HepG2 (cell line): ENCODE data around the gene CDNF. TPM values are rescaled to one million over a fixed set of nuclear protein-coding genes. Genes with fewer than 3 reads are reported as not detected.
A peak's percentile ranks its signal among the peaks of the same experiment; 100 is the strongest.

Experiments used
- AGO2 ChIP-seq: fragments of 200-400 bp; formaldehyde crosslinking; optimal IDR thresholded peaks from 2 replicates; pipeline ENCODE3; 2017; ENCODE audit warnings: mild to moderate bottlenecking, low read depth, low read length, moderate library complexity
- CBX1 ChIP-seq: IDR thresholded peaks from one replicate; pipeline ENCODE4 v1.6.1; 2016; ENCODE audit warnings: antibody characterized with exemption, low read depth
- KMT2A ChIP-seq: sonication (generic); formaldehyde crosslinking; IDR thresholded peaks from 2 replicates; pipeline ENCODE4 v1.4.0; 2020; ENCODE audit warnings: missing genetic modification reagents
- NCOA2 ChIP-seq: sonication (generic); formaldehyde crosslinking; IDR thresholded peaks from 2 replicates; pipeline ENCODE4 v1.8.0; 2022; ENCODE audit warnings: inconsistent platforms
- NFKB2 ChIP-seq: sonication (generic); formaldehyde crosslinking; IDR thresholded peaks from 2 replicates; pipeline ENCODE4 v1.4.0; 2020; ENCODE audit warnings: missing genetic modification reagents, borderline replicate concordance
- NONO ChIP-seq, 2 experiments: fragments of 450-650 bp in 1 of 2; sonication (generic) in 1 of 2; formaldehyde crosslinking in 1 of 2; IDR thresholded peaks in 1 of 2; conservative IDR thresholded peaks in 1 of 2; 2 replicates each; pipeline versions ENCODE4 v1.6.1 to v1.8.0; 2017 to 2022; ENCODE audit warnings: mild to moderate bottlenecking in 1 of 2, missing genetic modification reagents in 1 of 2, moderate library complexity in 1 of 2
- NPAS2 ChIP-seq: sonication (generic); formaldehyde crosslinking; IDR thresholded peaks from 2 replicates; pipeline ENCODE4 v1.8.0; 2022; ENCODE audit warnings: mild to moderate bottlenecking, missing genetic modification reagents, borderline replicate concordance
- THAP11 ChIP-seq: IDR thresholded peaks from 2 replicates; pipeline ENCODE4 v1.6.1; 2016; ENCODE audit warnings: missing biosample characterization, missing genetic modification reagents
- ZNF446 ChIP-seq: sonication (generic); formaldehyde crosslinking; IDR thresholded peaks from 2 replicates; pipeline ENCODE4 v1.5.0; 2020; ENCODE audit warnings: mild to moderate bottlenecking, missing genetic modification reagents
- ZNF598 ChIP-seq: sonication (generic); formaldehyde crosslinking; IDR thresholded peaks from 2 replicates; pipeline ENCODE4 v1.5.1; 2020; ENCODE audit warnings: mild to moderate bottlenecking, missing genetic modification reagents, borderline replicate concordance
- ZNF773 ChIP-seq: sonication (generic); formaldehyde crosslinking; IDR thresholded peaks from 2 replicates; pipeline ENCODE4 v1.4.0; 2020; ENCODE audit warnings: missing genetic modification reagents, borderline replicate concordance
- polyA plus RNA-seq, 8 experiments: library from polyadenylated mRNA; depleted of rRNA in 3 of 8; stranded (reverse) in 7 of 8; unstranded in 1 of 8; fragments of >200 nt; fragmentation: Illumina TruSeq in 4 of 8; extraction: Trizol in 4 of 8; gene quantifications; 2 replicates each; pipeline versions ENCODE4 v1.2.1 to v1.2.3, GENCODE V29; 2011 to 2016; ENCODE audit warnings: low read depth in 4 of 8, missing spikeins in 1 of 8, mixed read lengths in 1 of 8; ENCODE audit not compliant: insufficient read depth in 1 of 8
- total RNA-seq, 5 experiments: library from RNA; depleted of rRNA; stranded (reverse); fragments of >200 nt; fragmentation: Illumina TruSeq; extraction: Trizol; gene quantifications; 2 replicates each; pipeline ENCODE4 v1.2.3, GENCODE V29; 2016; ENCODE audit warnings: low read depth in 1 of 5
- TF ChIP-seq, protein P1 (sequence below): sonication (generic); formaldehyde crosslinking; IDR thresholded peaks from 2 replicates; pipeline ENCODE4 v1.9.0; 2021; ENCODE audit warnings: missing genetic modification reagents, mild to moderate bottlenecking, borderline replicate concordance
- TF ChIP-seq, protein P2 (sequence below): sonication (generic); formaldehyde crosslinking; IDR thresholded peaks from 2 replicates; pipeline ENCODE4 v1.5.0; 2020; ENCODE audit warnings: missing genetic modification reagents, mild to moderate bottlenecking, borderline replicate concordance
- TF ChIP-seq, protein P3 (sequence below): sonication (generic); formaldehyde crosslinking; conservative IDR thresholded peaks from 2 replicates; pipeline ENCODE4 v1.4.0; 2020; ENCODE audit warnings: missing genetic modification reagents
- TF ChIP-seq, protein P4 (sequence below): sonication (generic); formaldehyde crosslinking; IDR thresholded peaks from 2 replicates; pipeline ENCODE4 v1.4.0; 2020; ENCODE audit warnings: missing genetic modification reagents
- TF ChIP-seq, protein P5 (sequence below): sonication (generic); formaldehyde crosslinking; IDR thresholded peaks from 2 replicates; pipeline ENCODE4 v1.4.0; 2020; ENCODE audit warnings: missing genetic modification reagents
- TF ChIP-seq, protein P6 (sequence below): sonication (generic); formaldehyde crosslinking; conservative IDR thresholded peaks from 2 replicates; pipeline ENCODE4 v1.4.0; 2020; ENCODE audit warnings: missing genetic modification reagents

Gene CDNF
- total and polyA plus RNA-seq, 2 of the 13 experiments (the other 11 are each of a cell fraction or from before 2014, with no cell fraction given): 0.29 to 0.33 TPM

DNA sequence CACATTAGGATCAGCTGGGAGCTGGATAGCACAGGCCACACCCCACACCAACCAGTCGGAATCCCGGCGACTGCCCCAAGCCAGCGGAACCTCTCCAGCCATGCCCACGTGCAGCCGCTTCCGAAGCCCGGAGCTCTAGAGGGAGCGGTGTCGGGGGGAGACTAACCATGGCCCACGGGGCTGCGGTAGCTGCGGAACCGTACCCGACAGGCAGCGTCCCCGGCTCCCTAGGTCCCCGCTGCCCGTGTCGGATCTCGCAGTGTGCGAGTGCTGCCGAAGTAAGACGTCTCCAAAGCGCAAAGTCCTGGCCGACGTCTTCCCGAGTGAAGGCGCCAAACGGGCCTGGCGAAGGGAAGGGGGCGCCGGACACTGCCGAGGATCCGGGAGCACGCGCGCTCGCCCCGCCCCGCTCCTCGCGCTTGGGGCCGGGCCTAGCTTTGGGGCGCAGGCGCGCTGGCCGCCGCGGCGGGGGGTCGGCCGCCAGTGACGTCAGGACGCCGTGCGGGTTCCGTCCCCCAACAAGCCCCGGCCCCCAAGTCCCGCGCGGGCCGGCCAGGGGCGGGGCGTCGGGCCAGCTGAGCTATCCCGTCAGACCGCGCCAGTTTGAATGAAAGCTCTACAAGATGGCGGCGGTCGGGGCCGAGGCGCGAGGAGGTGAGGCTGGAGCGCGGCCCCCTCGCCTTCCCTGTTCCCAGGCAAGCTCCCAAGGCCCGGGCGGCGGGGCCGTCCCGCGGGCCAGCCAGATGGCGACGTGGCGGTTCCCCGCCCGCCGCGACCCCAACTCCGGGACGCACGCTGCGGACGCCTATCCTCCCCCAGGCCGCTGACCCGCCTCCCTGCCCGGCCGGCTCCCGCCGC lies 40.7 kb upstream of the CDNF start, which contains the start of gene SUV39H2 (continued):
- TF ChIP-seq NPAS2 (CRISPR knock-in tag) (no peak), NCOA2 (peak; percentile 47; the same call in 1 of the 2 replicates), NONO (IDR thresholded peaks at IDR 0.05) (no peak), NONO (CRISPR knock-in tag; conservative IDR thresholded peaks at IDR 0.05) (peak; percentile 46), THAP11 (CRISPR knock-in tag) (peak; percentile 51; the same call in 1 of the 2 replicates), ZNF446 (CRISPR knock-in tag) (peak; percentile 82), AGO2 (peak; percentile 47), CBX1 (no peak), KMT2A (CRISPR knock-in tag) (peak; percentile 68), NFKB2 (peak; percentile 43), ZNF773 (CRISPR knock-in tag) (peak; percentile 78; the same call in 1 of the 2 replicates), ZNF598 (CRISPR knock-in tag) (peak; percentile 86; the same call in 1 of the 2 replicates)
- TF ChIP-seq, protein P1, sequence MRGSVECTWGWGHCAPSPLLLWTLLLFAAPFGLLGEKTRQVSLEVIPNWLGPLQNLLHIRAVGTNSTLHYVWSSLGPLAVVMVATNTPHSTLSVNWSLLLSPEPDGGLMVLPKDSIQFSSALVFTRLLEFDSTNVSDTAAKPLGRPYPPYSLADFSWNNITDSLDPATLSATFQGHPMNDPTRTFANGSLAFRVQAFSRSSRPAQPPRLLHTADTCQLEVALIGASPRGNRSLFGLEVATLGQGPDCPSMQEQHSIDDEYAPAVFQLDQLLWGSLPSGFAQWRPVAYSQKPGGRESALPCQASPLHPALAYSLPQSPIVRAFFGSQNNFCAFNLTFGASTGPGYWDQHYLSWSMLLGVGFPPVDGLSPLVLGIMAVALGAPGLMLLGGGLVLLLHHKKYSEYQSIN (CRISPR knock-in tag): no peak
- TF ChIP-seq, protein P2, sequence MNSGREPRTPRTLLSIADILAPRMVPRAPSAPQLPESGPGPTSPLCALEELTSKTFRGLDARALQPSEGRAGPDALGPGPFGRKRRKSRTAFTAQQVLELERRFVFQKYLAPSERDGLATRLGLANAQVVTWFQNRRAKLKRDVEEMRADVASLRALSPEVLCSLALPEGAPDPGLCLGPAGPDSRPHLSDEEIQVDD (CRISPR knock-in tag): peak; percentile 76
- TF ChIP-seq, protein P3, sequence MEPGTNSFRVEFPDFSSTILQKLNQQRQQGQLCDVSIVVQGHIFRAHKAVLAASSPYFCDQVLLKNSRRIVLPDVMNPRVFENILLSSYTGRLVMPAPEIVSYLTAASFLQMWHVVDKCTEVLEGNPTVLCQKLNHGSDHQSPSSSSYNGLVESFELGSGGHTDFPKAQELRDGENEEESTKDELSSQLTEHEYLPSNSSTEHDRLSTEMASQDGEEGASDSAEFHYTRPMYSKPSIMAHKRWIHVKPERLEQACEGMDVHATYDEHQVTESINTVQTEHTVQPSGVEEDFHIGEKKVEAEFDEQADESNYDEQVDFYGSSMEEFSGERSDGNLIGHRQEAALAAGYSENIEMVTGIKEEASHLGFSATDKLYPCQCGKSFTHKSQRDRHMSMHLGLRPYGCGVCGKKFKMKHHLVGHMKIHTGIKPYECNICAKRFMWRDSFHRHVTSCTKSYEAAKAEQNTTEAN: peak; percentile 45; the same call in 1 of the 2 replicates
- TF ChIP-seq, protein P4, sequence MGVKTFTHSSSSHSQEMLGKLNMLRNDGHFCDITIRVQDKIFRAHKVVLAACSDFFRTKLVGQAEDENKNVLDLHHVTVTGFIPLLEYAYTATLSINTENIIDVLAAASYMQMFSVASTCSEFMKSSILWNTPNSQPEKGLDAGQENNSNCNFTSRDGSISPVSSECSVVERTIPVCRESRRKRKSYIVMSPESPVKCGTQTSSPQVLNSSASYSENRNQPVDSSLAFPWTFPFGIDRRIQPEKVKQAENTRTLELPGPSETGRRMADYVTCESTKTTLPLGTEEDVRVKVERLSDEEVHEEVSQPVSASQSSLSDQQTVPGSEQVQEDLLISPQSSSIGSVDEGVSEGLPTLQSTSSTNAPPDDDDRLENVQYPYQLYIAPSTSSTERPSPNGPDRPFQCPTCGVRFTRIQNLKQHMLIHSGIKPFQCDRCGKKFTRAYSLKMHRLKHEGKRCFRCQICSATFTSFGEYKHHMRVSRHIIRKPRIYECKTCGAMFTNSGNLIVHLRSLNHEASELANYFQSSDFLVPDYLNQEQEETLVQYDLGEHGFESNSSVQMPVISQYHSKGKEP (CRISPR knock-in tag): no peak
- TF ChIP-seq, protein P5, sequence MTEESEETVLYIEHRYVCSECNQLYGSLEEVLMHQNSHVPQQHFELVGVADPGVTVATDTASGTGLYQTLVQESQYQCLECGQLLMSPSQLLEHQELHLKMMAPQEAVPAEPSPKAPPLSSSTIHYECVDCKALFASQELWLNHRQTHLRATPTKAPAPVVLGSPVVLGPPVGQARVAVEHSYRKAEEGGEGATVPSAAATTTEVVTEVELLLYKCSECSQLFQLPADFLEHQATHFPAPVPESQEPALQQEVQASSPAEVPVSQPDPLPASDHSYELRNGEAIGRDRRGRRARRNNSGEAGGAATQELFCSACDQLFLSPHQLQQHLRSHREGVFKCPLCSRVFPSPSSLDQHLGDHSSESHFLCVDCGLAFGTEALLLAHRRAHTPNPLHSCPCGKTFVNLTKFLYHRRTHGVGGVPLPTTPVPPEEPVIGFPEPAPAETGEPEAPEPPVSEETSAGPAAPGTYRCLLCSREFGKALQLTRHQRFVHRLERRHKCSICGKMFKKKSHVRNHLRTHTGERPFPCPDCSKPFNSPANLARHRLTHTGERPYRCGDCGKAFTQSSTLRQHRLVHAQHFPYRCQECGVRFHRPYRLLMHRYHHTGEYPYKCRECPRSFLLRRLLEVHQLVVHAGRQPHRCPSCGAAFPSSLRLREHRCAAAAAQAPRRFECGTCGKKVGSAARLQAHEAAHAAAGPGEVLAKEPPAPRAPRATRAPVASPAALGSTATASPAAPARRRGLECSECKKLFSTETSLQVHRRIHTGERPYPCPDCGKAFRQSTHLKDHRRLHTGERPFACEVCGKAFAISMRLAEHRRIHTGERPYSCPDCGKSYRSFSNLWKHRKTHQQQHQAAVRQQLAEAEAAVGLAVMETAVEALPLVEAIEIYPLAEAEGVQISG (CRISPR knock-in tag): peak; percentile 81
- TF ChIP-seq, protein P6, sequence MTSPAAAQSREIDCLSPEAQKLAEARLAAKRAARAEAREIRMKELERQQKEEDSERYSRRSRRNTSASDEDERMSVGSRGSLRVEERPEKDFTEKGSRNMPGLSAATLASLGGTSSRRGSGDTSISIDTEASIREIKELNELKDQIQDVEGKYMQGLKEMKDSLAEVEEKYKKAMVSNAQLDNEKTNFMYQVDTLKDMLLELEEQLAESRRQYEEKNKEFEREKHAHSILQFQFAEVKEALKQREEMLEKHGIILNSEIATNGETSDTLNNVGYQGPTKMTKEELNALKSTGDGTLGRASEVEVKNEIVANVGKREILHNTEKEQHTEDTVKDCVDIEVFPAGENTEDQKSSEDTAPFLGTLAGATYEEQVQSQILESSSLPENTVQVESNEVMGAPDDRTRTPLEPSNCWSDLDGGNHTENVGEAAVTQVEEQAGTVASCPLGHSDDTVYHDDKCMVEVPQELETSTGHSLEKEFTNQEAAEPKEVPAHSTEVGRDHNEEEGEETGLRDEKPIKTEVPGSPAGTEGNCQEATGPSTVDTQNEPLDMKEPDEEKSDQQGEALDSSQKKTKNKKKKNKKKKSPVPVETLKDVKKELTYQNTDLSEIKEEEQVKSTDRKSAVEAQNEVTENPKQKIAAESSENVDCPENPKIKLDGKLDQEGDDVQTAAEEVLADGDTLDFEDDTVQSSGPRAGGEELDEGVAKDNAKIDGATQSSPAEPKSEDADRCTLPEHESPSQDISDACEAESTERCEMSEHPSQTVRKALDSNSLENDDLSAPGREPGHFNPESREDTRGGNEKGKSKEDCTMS (CRISPR knock-in tag): no peak
